CD4-positive, alpha-beta T cell (primary cell): ENCODE data around the gene LYSMD3. TPM values are rescaled to one million over a fixed set of nuclear protein-coding genes. Genes with fewer than 3 reads are reported as not detected.
A peak's percentile ranks its signal among the peaks of the same experiment; 100 is the strongest.
"Not testable (repeated sequence)": the region's sequence is repeated elsewhere in the genome, so short reads cannot be mapped to it uniquely, and the experiment has no call there.

ENCODE experiments used
- ATAC-seq: fragments of 200-7000 bp; cut with Tn5 transposase; one replicate; pipeline ENCODE4 v1.10.0; 2022; ENCODE audit warnings: mild to moderate bottlenecking; ENCODE audit not compliant: poor library complexity
- CTCF ChIA-PET: fragments of 350-600 bp; sonication (Branson Sonifier 250); formaldehyde crosslinking; loops from one replicate; lab custom pipeline; 2021; ENCODE audit warnings: antibody characterized with exemption, inconsistent platforms; lab: Charles Lee
- POLR2A ChIA-PET: fragments of 350-600 bp; sonication (Branson Sonifier 250); formaldehyde crosslinking; loops from one replicate; lab custom pipeline; 2021; ENCODE audit warnings: antibody characterized with exemption, inconsistent platforms; lab: Charles Lee
- DNase-seq, 14 experiments: peaks; one replicate each; pipeline ENCODE4 v3.0.0-alpha.2; 2013 to 2020; ENCODE audit warnings: mixed read lengths in 2 of 14
- H3K27ac ChIP-seq, 2 donors: one replicate each; pipeline versions ENCODE4 v1.5.1 to v1.7.0; 2013; ENCODE audit warnings: low read length in 2 of 2, low read depth in 1 of 2, mild to moderate bottlenecking in 1 of 2
- H3K27me3 ChIP-seq, 2 experiments: 1 replicate in 1 of 2; 2 replicates in 1 of 2; pipeline versions ENCODE4 v1.6.1 to v1.7.0; 2013; ENCODE audit warnings: low read length in 2 of 2, control low read depth in 1 of 2, mild to moderate bottlenecking in 1 of 2, moderate library complexity in 1 of 2; ENCODE audit not compliant: insufficient read depth in 2 of 2, control insufficient read depth in 1 of 2
- H3K36me3 ChIP-seq: one replicate; pipeline ENCODE4 v1.6.1; 2013; ENCODE audit warnings: low read length, control low read depth; ENCODE audit not compliant: insufficient read depth
- H3K4me1 ChIP-seq: one replicate; pipeline ENCODE4 v1.6.1; 2013; ENCODE audit warnings: low read length, control low read depth; ENCODE audit not compliant: insufficient read depth
- H3K4me3 ChIP-seq: one replicate; pipeline ENCODE4 v1.5.1; 2013; ENCODE audit warnings: mild to moderate bottlenecking, low read length, moderate library complexity
- H3K9me3 ChIP-seq, 2 experiments: 1 replicate in 1 of 2; 2 replicates in 1 of 2; pipeline versions ENCODE4 v1.6.1 to v1.7.0; 2013; ENCODE audit warnings: low read length in 2 of 2, mild to moderate bottlenecking in 2 of 2, control low read depth in 1 of 2, moderate library complexity in 1 of 2; ENCODE audit not compliant: control insufficient read depth in 1 of 2, insufficient read depth in 1 of 2
- H3K27ac Mint-ChIP-seq: one replicate; pipeline ENCODE4 v1.8.0; 2020; ENCODE audit warnings: mixed read lengths
- H3K27me3 Mint-ChIP-seq: one replicate; pipeline ENCODE4 v1.8.0; 2021; ENCODE audit warnings: mixed read lengths
- H3K36me3 Mint-ChIP-seq: one replicate; pipeline ENCODE4 v1.8.0; 2021; ENCODE audit warnings: low read depth, mixed read lengths
- H3K4me1 Mint-ChIP-seq: one replicate; pipeline ENCODE4 v1.8.0; 2021; ENCODE audit warnings: low read depth, mixed read lengths
- H3K4me3 Mint-ChIP-seq: one replicate; pipeline ENCODE4 v1.8.0; 2020; ENCODE audit warnings: mild to moderate bottlenecking, mixed read lengths
- H3K9me3 Mint-ChIP-seq: one replicate; pipeline ENCODE4 v1.8.0; 2020; ENCODE audit warnings: mixed read lengths
- CTCF ChIP-seq: fragments of 200-600 bp; IDR thresholded peaks from one replicate; pipeline ENCODE4 v1.8.0; 2022; ENCODE audit warnings: antibody characterized with exemption, mild to moderate bottlenecking
- intact Hi-C, 2 experiments: fragments of 100-400 bp; cut with DNase I in 1 of 2; cut with micrococcal nuclease in 1 of 2; formaldehyde crosslinking; loops; one replicate each; pipeline versions ENCODE4 v1.15.1 to v1.9.0; 2023 to 2025; cut with DNase I, micrococcal nuclease
- polyA plus RNA-seq, 2 donors: library from polyadenylated mRNA; unstranded; fragments of 120-200 nt; gene quantifications; one replicate each; pipeline ENCODE4 v1.2.1, GENCODE V29; 2013
- total RNA-seq, 174 experiments: library from RNA in 2 of 174; stranded (reverse) in 2 of 174; gene quantifications; one replicate each; pipeline ENCODE4 v1.2.3 and lab custom pipeline; 2021 to 2026

The LYSMD3 gene
- total RNA-seq (10 to 100 TPM; 27.6 to 32.8 TPM), total RNA-seq (lab: John Stamatoyannopoulos, UW) (23.2 to 143 (median 57.2) reads per million in 172 experiments)
- polyA plus RNA-seq (2013, experiment 1 of 2) = 16.6 TPM
- polyA plus RNA-seq (2013, experiment 2 of 2) = 17.1 TPM

- H3K27ac ChIP-seq = peak within 1 kb of the TSS; percentile 94 to 95
- intact Hi-C loops = loop anchor here (1.0 to 5.0 kb wide), 5 partner anchors 54 to 853 kb away; partner anchors contain the start of genes ARRDC3 (in 2 of the 2), CETN3 (in 1 of the 2), MBLAC2 (in 1 of the 2) and POLR3G (in 1 of the 2)
- Mint-ChIP-seq H3K27me3 (peaks cover 21% of the 10 kb centered on the region), H3K27ac (peak within 1 kb of the TSS; percentile 93), H3K9me3 (no peaks in the 10 kb centered on the region), H3K36me3 (peaks cover 37% of the 10 kb centered on the region), H3K4me3 (peak within 1 kb of the TSS; percentile 99), H3K4me1 (peaks cover 33% of the 10 kb centered on the region)
- DNase-seq = peak; percentile 95 to 99 (median 97)
- no peaks in the 10 kb centered on the region for H3K9me3 ChIP-seq
- peak within 1 kb of the TSS; percentile 95 for H3K4me3 ChIP-seq
- ATAC-seq = peak; percentile 87
- POLR2A ChIA-PET = interaction anchor here (0.7 to 3.7 kb wide), 8 partner anchors 54 to 856 kb away, joined by 3 to 57 read pairs (median 12); partner anchors contain the start of genes ARRDC3, CETN3, MBLAC2 and POLR3G
- TF ChIP-seq CTCF = no peak
- H3K36me3 ChIP-seq = peaks cover 7% of the 10 kb centered on the region
- CTCF ChIA-PET = interaction anchor here (0.8 to 2.3 kb wide), 6 partner anchors 39 to 1800 kb away, joined by 3 to 10 read pairs (median 4); partner anchors contain the start of genes CETN3, MBLAC2 and POLR3G
- peaks cover 7 to 17% of the 10 kb centered on the region in 2 experiments for H3K27me3 ChIP-seq
- H3K4me1 ChIP-seq = peaks cover 12% of the 10 kb centered on the region
Observed at GRCh38 chr5:90529194-90529938, at the start of gene LYSMD3. Gene LYSMD3 (minus strand): TSS chr5:90529584. CDS start chr5:90525289, 4,295 bp downstream.

- H3K4me3 Mint-ChIP-seq, H3K36me3 ChIP-seq, POLR2A ChIA-PET, H3K27ac ChIP-seq, CTCF ChIA-PET, H3K4me1 Mint-ChIP-seq, H3K4me3 ChIP-seq, H3K9me3 Mint-ChIP-seq, DNase-seq, ATAC-seq, H3K36me3 Mint-ChIP-seq, H3K27me3 ChIP-seq, H3K9me3 ChIP-seq, intact Hi-C loops, H3K27ac Mint-ChIP-seq, H3K4me1 ChIP-seq: not testable (repeated sequence)
- peaks cover 59% of the 10 kb centered on the region for H3K27me3 Mint-ChIP-seq
Observed at GRCh38 chr5:90576566-90576965, 47.2 kb upstream of the LYSMD3 start.

GRCh38 chr5:90575712-90576111, 46.3 kb upstream of the LYSMD3 start:
- Mint-ChIP-seq H3K4me3 (no peak overlapping the region), H3K9me3 (peaks cover 7% of the 10 kb centered on the region), H3K27ac (no peak overlapping the region), H3K36me3 (no peaks in the 10 kb centered on the region), H3K27me3 (peaks cover 62% of the 10 kb centered on the region), H3K4me1 (no peaks in the 10 kb centered on the region)
- intact Hi-C loops = no loop called here
- CTCF ChIA-PET = no interaction called here
- ATAC-seq = no peak
- no peak overlapping the region for H3K27ac ChIP-seq
- TF ChIP-seq CTCF = no peak
- no peaks in the 10 kb centered on the region for H3K4me1 ChIP-seq
- no peaks in the 10 kb centered on the region for H3K36me3 ChIP-seq
- POLR2A ChIA-PET = no interaction called here
- no peaks in the 10 kb centered on the region for H3K9me3 ChIP-seq
- peaks cover 0 to 3% of the 10 kb centered on the region in 2 experiments for H3K27me3 ChIP-seq
- no peak for DNase-seq
- no peak overlapping the region for H3K4me3 ChIP-seq
